ENCODE results near the gene UNCX. TPM values are rescaled to one million over a fixed set of nuclear protein-coding genes. Genes with fewer than 3 reads are reported as not detected.

Gene UNCX
- total RNA-seq, 1 experiment from 2014 or later, result not detected

DNA sequence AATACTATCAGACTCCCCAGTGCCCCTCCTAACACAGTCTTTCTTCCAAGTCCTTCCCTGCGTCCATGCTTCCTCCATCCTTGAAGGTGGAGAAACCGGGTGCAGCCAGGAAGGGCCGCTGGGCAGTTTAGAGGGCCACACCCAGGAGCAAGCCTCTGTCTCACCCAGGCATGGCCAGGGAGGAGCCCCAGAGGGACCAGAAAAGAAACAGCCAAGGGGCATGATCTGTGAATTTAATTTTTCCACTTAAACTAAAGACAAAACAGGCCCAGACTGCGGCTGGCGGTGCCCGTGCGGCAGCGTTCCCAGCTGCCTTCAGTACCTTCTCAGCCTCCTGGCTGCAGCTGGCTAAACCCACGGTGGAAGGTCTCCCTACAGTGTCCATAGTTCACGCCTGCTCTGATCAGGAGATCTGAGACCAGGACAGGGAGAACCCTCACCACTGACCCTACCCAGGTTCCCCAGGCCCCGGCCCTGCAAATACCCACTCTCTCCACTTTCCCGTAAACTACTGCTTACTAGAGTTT, 12.9 kb downstream of the UNCX start (continued):
- TF ChIP-seq TCF7L2 (IDR thresholded peaks at IDR 0.05; ENCODE audit: borderline replicate concordance, extremely low read depth, insufficient read depth, insufficient read length), result no peak
- TF ChIP-seq ELF1 (IDR thresholded peaks at IDR 0.05; ENCODE audit: borderline replicate concordance, low read depth), result no peak
- no peak for TF ChIP-seq YY1 (IDR thresholded peaks at IDR 0.05; ENCODE audit: extremely low read depth, insufficient replicate concordance, low read depth, low read length)

DNA sequence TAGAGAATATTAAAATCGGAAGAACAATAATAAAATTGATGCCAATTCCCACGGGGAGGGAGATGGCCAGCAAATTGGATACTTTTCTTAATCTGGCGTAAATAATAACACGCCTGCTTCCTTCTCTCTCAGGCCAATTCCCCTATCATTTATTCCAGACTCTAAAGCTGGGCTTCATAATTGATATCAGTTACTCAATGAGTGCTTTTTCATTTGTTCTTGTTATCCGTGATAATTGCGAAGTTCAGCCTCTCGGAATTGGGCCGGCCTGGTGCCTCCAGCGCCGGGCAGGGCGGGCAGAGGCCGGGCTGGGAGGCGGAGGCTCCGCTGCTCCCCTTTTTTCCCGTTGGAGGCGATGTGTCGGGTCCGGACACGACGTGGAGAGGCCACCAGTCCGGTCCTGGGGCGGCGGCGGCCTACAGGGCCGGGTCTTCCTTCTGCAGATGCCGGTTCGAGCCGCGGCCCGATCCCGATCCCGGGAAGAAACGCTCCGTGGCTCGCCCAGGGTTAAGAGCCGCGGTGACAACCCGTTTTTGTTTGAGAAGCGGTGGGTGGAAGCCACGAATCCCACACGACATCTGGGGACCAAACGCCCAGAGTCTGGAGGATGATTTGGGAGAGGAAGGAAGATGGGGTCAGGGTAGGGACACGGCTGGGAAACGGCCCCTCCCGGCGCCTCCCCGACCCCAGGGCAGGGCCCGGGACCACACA, 13.6 kb downstream of the UNCX start:
- ChIA-PET CTCF (no interaction called here), POLR2A (no interaction called here), RAD21 (ENCODE audit: low non-redundant PET in 1 of 2, low total read pairs in 2 of 2, uncharacterized antibody in 2 of 2, unreplicated experiment in 2 of 2) (no interaction called here)
- intact Hi-C loops (cut with micrococcal nuclease), result no loop called here
- no TSS peak for BruUV-seq (replicated peaks)
- H3K79me2 ChIP-seq (ENCODE audit: insufficient read depth, low read length), result no peaks in the 10 kb centered on the region
- no peaks in the 10 kb centered on the region for H3K36me3 ChIP-seq (ENCODE audit: control insufficient read depth in 1 of 2, insufficient read depth in 2 of 2, low read length in 2 of 2)
- H3K27me3 ChIP-seq (ENCODE audit: insufficient read depth, low read length), result no peaks in the 10 kb centered on the region
- H2AFZ ChIP-seq (ENCODE audit: low read depth, low read length, poor library complexity, severe bottlenecking), result no peak overlapping the region
- no peak overlapping the region for H3K4me2 ChIP-seq (ENCODE audit: low read length)
- no peaks in the 10 kb centered on the region for H3K9me3 ChIP-seq (ENCODE audit: control insufficient read depth in 1 of 2, insufficient read depth in 1 of 2, low read depth in 1 of 2, low read length in 2 of 2)
- H3K9me2 ChIP-seq (ENCODE audit: insufficient read depth), result no peaks in the 10 kb centered on the region
- DNase-seq (ENCODE audit: low read depth, low spot score) (no peak), ATAC-seq (no peak)
- no peak overlapping the region for H3K27ac ChIP-seq (ENCODE audit: low read depth, low read length)
- no peak overlapping the region for H3K4me3 ChIP-seq (replicated peaks in 1 of 2; ENCODE audit: low read depth in 1 of 2, low read length in 2 of 2)
- no peaks in the 10 kb centered on the region; the same call in 1 of the 2 replicates for H4K20me1 ChIP-seq (ENCODE audit: insufficient read depth)
- TF ChIP-seq ZFX (IDR thresholded peaks at IDR 0.05) (no peak), EZH2 (IDR thresholded peaks at IDR 0.05) (no peak), EZH2phosphoT487 (IDR thresholded peaks at IDR 0.05; ENCODE audit: borderline replicate concordance) (no peak), SIN3A (IDR thresholded peaks at IDR 0.05; ENCODE audit: low read depth) (no peak), POLR2AphosphoS5 (IDR thresholded peaks at IDR 0.05; ENCODE audit: low read depth, low read length) (no peak), RAD21 (IDR thresholded peaks at IDR 0.05; ENCODE audit: low read depth) (no peak), TCF7L2 (IDR thresholded peaks at IDR 0.05; ENCODE audit: borderline replicate concordance, extremely low read depth, insufficient read depth, insufficient read length) (no peak), CBX3 (IDR thresholded peaks at IDR 0.05; ENCODE audit: low read depth) (no peak), YY1 (IDR thresholded peaks at IDR 0.05; ENCODE audit: extremely low read depth, insufficient replicate concordance, low read depth, low read length) (no peak), EGR1 (IDR thresholded peaks at IDR 0.05; ENCODE audit: low read depth) (no peak), SP1 (IDR thresholded peaks at IDR 0.05; ENCODE audit: low read depth) (no peak), POLR2A (IDR thresholded peaks at IDR 0.05; ENCODE audit: borderline replicate concordance, extremely low read depth, insufficient read depth, insufficient read length) (no peak), SRF (IDR thresholded peaks at IDR 0.05; ENCODE audit: low read depth) (no peak), FOSL1 (IDR thresholded peaks at IDR 0.05; ENCODE audit: low read depth) (no peak)
- TF ChIP-seq, protein P1, sequence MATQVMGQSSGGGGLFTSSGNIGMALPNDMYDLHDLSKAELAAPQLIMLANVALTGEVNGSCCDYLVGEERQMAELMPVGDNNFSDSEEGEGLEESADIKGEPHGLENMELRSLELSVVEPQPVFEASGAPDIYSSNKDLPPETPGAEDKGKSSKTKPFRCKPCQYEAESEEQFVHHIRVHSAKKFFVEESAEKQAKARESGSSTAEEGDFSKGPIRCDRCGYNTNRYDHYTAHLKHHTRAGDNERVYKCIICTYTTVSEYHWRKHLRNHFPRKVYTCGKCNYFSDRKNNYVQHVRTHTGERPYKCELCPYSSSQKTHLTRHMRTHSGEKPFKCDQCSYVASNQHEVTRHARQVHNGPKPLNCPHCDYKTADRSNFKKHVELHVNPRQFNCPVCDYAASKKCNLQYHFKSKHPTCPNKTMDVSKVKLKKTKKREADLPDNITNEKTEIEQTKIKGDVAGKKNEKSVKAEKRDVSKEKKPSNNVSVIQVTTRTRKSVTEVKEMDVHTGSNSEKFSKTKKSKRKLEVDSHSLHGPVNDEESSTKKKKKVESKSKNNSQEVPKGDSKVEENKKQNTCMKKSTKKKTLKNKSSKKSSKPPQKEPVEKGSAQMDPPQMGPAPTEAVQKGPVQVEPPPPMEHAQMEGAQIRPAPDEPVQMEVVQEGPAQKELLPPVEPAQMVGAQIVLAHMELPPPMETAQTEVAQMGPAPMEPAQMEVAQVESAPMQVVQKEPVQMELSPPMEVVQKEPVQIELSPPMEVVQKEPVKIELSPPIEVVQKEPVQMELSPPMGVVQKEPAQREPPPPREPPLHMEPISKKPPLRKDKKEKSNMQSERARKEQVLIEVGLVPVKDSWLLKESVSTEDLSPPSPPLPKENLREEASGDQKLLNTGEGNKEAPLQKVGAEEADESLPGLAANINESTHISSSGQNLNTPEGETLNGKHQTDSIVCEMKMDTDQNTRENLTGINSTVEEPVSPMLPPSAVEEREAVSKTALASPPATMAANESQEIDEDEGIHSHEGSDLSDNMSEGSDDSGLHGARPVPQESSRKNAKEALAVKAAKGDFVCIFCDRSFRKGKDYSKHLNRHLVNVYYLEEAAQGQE (IDR thresholded peaks at IDR 0.05; ENCODE audit: low read depth), result no peak
- TF ChIP-seq, protein P2, sequence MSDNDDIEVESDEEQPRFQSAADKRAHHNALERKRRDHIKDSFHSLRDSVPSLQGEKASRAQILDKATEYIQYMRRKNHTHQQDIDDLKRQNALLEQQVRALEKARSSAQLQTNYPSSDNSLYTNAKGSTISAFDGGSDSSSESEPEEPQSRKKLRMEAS (IDR thresholded peaks at IDR 0.05), result no peak
- TF ChIP-seq, protein P3, sequence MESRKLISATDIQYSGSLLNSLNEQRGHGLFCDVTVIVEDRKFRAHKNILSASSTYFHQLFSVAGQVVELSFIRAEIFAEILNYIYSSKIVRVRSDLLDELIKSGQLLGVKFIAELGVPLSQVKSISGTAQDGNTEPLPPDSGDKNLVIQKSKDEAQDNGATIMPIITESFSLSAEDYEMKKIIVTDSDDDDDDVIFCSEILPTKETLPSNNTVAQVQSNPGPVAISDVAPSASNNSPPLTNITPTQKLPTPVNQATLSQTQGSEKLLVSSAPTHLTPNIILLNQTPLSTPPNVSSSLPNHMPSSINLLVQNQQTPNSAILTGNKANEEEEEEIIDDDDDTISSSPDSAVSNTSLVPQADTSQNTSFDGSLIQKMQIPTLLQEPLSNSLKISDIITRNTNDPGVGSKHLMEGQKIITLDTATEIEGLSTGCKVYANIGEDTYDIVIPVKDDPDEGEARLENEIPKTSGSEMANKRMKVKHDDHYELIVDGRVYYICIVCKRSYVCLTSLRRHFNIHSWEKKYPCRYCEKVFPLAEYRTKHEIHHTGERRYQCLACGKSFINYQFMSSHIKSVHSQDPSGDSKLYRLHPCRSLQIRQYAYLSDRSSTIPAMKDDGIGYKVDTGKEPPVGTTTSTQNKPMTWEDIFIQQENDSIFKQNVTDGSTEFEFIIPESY (IDR thresholded peaks at IDR 0.05; ENCODE audit: extremely low read depth, insufficient replicate concordance, low read length), result no peak
- TF ChIP-seq, protein P4, sequence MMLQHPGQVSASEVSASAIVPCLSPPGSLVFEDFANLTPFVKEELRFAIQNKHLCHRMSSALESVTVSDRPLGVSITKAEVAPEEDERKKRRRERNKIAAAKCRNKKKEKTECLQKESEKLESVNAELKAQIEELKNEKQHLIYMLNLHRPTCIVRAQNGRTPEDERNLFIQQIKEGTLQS (IDR thresholded peaks at IDR 0.05), result no peak
- no peaks in the 10 kb centered on the region for H3K4me1 ChIP-seq (ENCODE audit: control insufficient read depth in 1 of 2, insufficient read depth in 2 of 2, low read length in 2 of 2)
- H3K9ac ChIP-seq (ENCODE audit: low read length), result no peak overlapping the region

All from HCT116 (cell line).